HCT116 (cell line): ENCODE measurements around the gene NDUFA11. TPM values are rescaled to one million over a fixed set of nuclear protein-coding genes. Genes with fewer than 3 reads are reported as not detected.

ENCODE experiments used
- ATAC-seq: fragments of 200-7000 bp; cut with Tn5 transposase; 2 replicates; pipeline ENCODE4 v1.9.1; 2020; ENCODE audit warnings: mild to moderate bottlenecking, moderate library complexity
- BruUV-seq: library from RNA; stranded (reverse); fragments of 400-500 nt; replicated peaks from 2 replicates; lab custom pipeline; 2021; lab: Mats Ljungman, UMichigan
- CTCF ChIA-PET: fragments of 300-600 bp; sonication (Branson Sonifier 250); formaldehyde crosslinking; loops from one replicate; lab custom pipeline; 2021; ENCODE audit warnings: antibody characterized with exemption; lab: Charles Lee
- POLR2A ChIA-PET: fragments of 300-600, 350-600 bp; sonication (Branson Sonifier 250); formaldehyde crosslinking; loops from one replicate; lab custom pipeline; 2021; ENCODE audit warnings: antibody characterized with exemption; lab: Charles Lee
- RAD21 ChIA-PET, 2 experiments: fragments of 300-600 bp; sonication (Branson Sonifier 250); formaldehyde crosslinking; loops; one replicate each; lab custom pipeline; 2023; ENCODE audit warnings: low total read pairs in 2 of 2; ENCODE audit not compliant: uncharacterized antibody in 2 of 2, unreplicated experiment in 2 of 2, low non-redundant PET in 1 of 2; lab: Charles Lee
- DNase-seq: peaks from one replicate; pipeline ENCODE4 v3.0.0-alpha.2; 2010; ENCODE audit warnings: low read depth, low spot score
- H2AFZ ChIP-seq: fragments of 200-600 bp; shearing (Covaris generic), sonication (generic); 2 replicates; pipeline ENCODE4 v1.6.1; 2017; ENCODE audit warnings: low read depth, mixed run types, mixed read lengths, antibody characterized with exemption, low read length; ENCODE audit not compliant: poor library complexity, severe bottlenecking
- H3K27ac ChIP-seq: 2 replicates; pipeline ENCODE4 v1.5.1; 2012; ENCODE audit warnings: low read depth, low read length
- H3K27me3 ChIP-seq: fragments of 200-600 bp; sonication (generic); 2 replicates; pipeline ENCODE4 v1.6.1; 2016; ENCODE audit warnings: mixed run types, low read length, mixed read lengths; ENCODE audit not compliant: insufficient read depth
- H3K36me3 ChIP-seq, 2 experiments: fragments of 200-500 bp in 1 of 2; fragments of 200-600 bp in 1 of 2; sonication (Bioruptor generic) in 1 of 2; sonication (generic) in 1 of 2; 2 replicates each; pipeline versions ENCODE4 v1.5.1 to v1.6.1; 2014 to 2016; ENCODE audit warnings: low read length in 2 of 2, inconsistent platforms in 1 of 2, mixed read lengths in 1 of 2, mixed run types in 1 of 2; ENCODE audit not compliant: insufficient read depth in 2 of 2, control insufficient read depth in 1 of 2
- H3K4me1 ChIP-seq, 2 experiments: fragments of 200-600 bp in 1 of 2; sonication (generic) in 1 of 2; 2 replicates each; pipeline versions ENCODE4 v1.5.1 to v1.6.1; 2012 to 2017; ENCODE audit warnings: low read length in 2 of 2, inconsistent platforms in 1 of 2, mild to moderate bottlenecking in 1 of 2, mixed read lengths in 1 of 2, mixed run types in 1 of 2, moderate library complexity in 1 of 2; ENCODE audit not compliant: insufficient read depth in 2 of 2, control insufficient read depth in 1 of 2
- H3K4me2 ChIP-seq: fragments of 200-600 bp; sonication (generic); 2 replicates; pipeline ENCODE4 v1.6.1; 2017; ENCODE audit warnings: mixed run types, low read length, mixed read lengths
- H3K4me3 ChIP-seq, 2 experiments: fragments of 200-600 bp in 1 of 2; sonication (generic) in 1 of 2; replicated peaks in 1 of 2; 2 replicates each; pipeline ENCODE4 v1.5.1; 2011 to 2016; ENCODE audit warnings: low read length in 2 of 2, control low read depth in 1 of 2, low read depth in 1 of 2, mild to moderate bottlenecking in 1 of 2, mixed read lengths in 1 of 2, mixed run types in 1 of 2
- H3K79me2 ChIP-seq: fragments of 200-600 bp; sonication (generic); 2 replicates; pipeline ENCODE4 v1.6.1; 2017; ENCODE audit warnings: mild to moderate bottlenecking, mixed run types, low read length, moderate library complexity, mixed read lengths; ENCODE audit not compliant: insufficient read depth
- H3K9ac ChIP-seq: fragments of 200-600 bp; sonication (generic); 2 replicates; pipeline ENCODE4 v1.6.1; 2016; ENCODE audit warnings: low read length, mixed read lengths
- H3K9me2 ChIP-seq: fragments of 200-600 bp; sonication (generic), shearing (Covaris generic); 2 replicates; pipeline ENCODE4 v1.6.1; 2017; ENCODE audit warnings: mixed run types, mild to moderate bottlenecking, moderate library complexity; ENCODE audit not compliant: insufficient read depth
- H3K9me3 ChIP-seq, 2 experiments: fragments of 200-500 bp in 1 of 2; fragments of 200-600 bp in 1 of 2; sonication (Bioruptor generic) in 1 of 2; sonication (generic) in 1 of 2; 2 replicates each; pipeline ENCODE4 v1.6.1; 2014 to 2017; ENCODE audit warnings: low read length in 2 of 2, mixed read lengths in 2 of 2, inconsistent platforms in 1 of 2, low read depth in 1 of 2, mild to moderate bottlenecking in 1 of 2, mixed run types in 1 of 2, moderate library complexity in 1 of 2; ENCODE audit not compliant: control insufficient read depth in 1 of 2, insufficient read depth in 1 of 2
- H4K20me1 ChIP-seq: fragments of 200-600 bp; sonication (generic), shearing (Covaris generic); 2 replicates; pipeline ENCODE4 v1.6.1; 2017; ENCODE audit warnings: mixed run types, mild to moderate bottlenecking, moderate library complexity; ENCODE audit not compliant: insufficient read depth
- ELF1 ChIP-seq: IDR thresholded peaks from 2 replicates; pipeline ENCODE4 v1.6.1; 2012; ENCODE audit warnings: low read depth, borderline replicate concordance
- EZH2 ChIP-seq: fragments of 200-600 bp; sonication (generic); IDR thresholded peaks from 2 replicates; pipeline ENCODE4 v1.6.1; 2017; ENCODE audit warnings: antibody characterized with exemption, mixed run types
- POLR2AphosphoS5 ChIP-seq: IDR thresholded peaks from 2 replicates; pipeline ENCODE4 v1.6.1; 2011; ENCODE audit warnings: mild to moderate bottlenecking, low read depth, low read length, moderate library complexity
- SIN3A ChIP-seq: IDR thresholded peaks from 2 replicates; pipeline ENCODE4 v1.6.1; 2012; ENCODE audit warnings: low read depth
- YY1 ChIP-seq: IDR thresholded peaks from 2 replicates; pipeline ENCODE4 v1.6.1; 2011; ENCODE audit warnings: low read length, low read depth, moderate library complexity, mild to moderate bottlenecking; ENCODE audit not compliant: insufficient replicate concordance; ENCODE audit errors: extremely low read depth
- ZFX ChIP-seq: fragments of 450-650 bp; IDR thresholded peaks from 2 replicates; pipeline ENCODE4 v1.6.1; 2017
- ZNF274 ChIP-seq: fragments of 200-500 bp; sonication (Bioruptor generic); IDR thresholded peaks from 2 replicates; pipeline ENCODE4 v1.6.1; 2014; ENCODE audit warnings: mild to moderate bottlenecking, low read depth, low read length, inconsistent platforms
- intact Hi-C: fragments of 100-400 bp; cut with micrococcal nuclease; formaldehyde crosslinking; loops from 2 replicates; pipeline ENCODE4 v1.10.0; 2022
- total RNA-seq: library from RNA; stranded (reverse); gene quantifications from one replicate; pipeline ENCODE4 v1.2.1, GENCODE V29; 2021; ENCODE audit not compliant: unreplicated experiment
- TF ChIP-seq, protein P1 (sequence below): IDR thresholded peaks from 2 replicates; pipeline ENCODE4 v1.6.1; 2012
- TF ChIP-seq, protein P2 (sequence below): IDR thresholded peaks from 2 replicates; pipeline ENCODE4 v1.6.1; 2012

NDUFA11 gene
- total RNA-seq, 1 experiment from 2014 or later, result 311 TPM

DNA sequence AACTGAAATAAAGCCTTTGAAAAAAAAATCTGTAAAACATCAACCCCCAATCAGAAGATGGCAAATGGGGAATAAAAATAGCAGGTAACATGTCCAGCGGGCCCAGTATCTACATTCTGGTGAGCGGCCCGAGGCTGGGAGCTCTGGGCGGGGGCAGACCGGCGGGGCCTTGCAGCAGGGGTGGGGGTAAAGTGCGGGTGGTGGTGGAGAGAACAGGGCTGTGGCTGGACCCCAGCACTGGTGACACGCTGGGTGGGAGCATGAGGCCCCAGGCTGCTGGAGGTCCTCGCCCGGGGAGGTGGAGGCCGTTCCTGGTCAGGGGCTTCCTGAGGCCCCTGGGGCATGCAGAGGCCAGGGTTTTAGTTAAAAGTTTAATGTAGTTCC, 12.2 kb upstream of the NDUFA11 start:
- no peaks in the 10 kb centered on the region for H3K9me3 ChIP-seq
- TF ChIP-seq POLR2AphosphoS5 (no peak), ZNF274 (no peak)
- no peak overlapping the region for H3K27ac ChIP-seq
- ChIA-PET RAD21 (no interaction called here), CTCF (no interaction called here), POLR2A (no interaction called here)
- H3K36me3 ChIP-seq, result peaks cover 6 to 13% of the 10 kb centered on the region in 2 experiments; a peak in 3 of 4 replicates
- no peak for DNase-seq
- H3K4me3 ChIP-seq, result no peak overlapping the region
- no peak overlapping the region for H2AFZ ChIP-seq
- no peaks in the 10 kb centered on the region for H3K4me1 ChIP-seq
- H3K4me2 ChIP-seq, result no peak overlapping the region
- H3K27me3 ChIP-seq, result no peaks in the 10 kb centered on the region
- H3K79me2 ChIP-seq, result no peaks in the 10 kb centered on the region
- no TSS peak for BruUV-seq
- intact Hi-C loops, result no loop called here
- no peak overlapping the region for H3K9ac ChIP-seq
- ATAC-seq, result no peak
- H4K20me1 ChIP-seq, result no peaks in the 10 kb centered on the region
- no peaks in the 10 kb centered on the region for H3K9me2 ChIP-seq

DNA sequence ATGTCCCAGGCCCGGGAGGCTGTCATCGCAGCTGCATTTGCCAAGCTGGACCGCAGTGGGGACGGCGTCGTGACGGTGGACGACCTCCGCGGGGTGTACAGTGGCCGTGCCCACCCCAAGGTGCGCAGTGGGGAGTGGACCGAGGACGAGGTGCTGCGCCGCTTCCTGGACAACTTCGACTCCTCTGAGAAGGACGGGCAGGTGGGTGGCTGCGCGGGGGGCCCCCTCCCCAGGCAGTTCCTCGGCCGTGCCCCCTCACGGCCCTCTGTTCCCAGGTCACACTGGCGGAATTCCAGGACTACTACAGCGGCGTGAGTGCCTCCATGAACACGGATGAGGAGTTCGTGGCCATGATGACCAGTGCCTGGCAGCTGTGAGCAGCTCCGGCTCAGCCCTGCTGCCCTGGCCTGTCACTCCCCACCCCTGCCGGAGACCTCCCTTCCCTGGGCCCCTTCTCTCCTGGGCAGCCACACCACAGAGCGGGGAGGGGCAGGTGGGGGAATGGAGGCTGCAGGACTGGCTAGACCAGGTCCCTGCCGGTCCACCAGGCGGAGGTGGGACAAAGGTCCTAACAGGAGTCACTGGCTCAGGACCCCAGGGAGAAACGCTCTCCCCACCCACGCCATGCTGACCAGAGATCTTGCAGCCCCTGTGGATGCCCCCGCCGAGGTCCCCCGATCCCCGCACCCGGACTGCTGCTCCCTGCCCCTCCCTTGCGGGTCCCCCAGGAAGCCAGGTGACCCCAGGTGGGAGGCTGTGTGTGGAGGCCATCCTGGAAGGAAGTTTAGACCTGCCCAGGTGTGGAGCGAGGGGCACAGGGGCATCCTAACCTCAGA, 11.6 kb upstream of the NDUFA11 start:
- no TSS peak for BruUV-seq
- CTCF ChIA-PET, result no interaction called here
- H3K9me2 ChIP-seq, result no peaks in the 10 kb centered on the region
- no peak overlapping the region for H3K4me2 ChIP-seq
- no peak overlapping the region for H3K4me3 ChIP-seq
- H3K9ac ChIP-seq, result no peak overlapping the region
- DNase-seq, result no peak
- peaks cover 5 to 13% of the 10 kb centered on the region in 2 experiments; a peak in 3 of 4 replicates for H3K36me3 ChIP-seq
- no peaks in the 10 kb centered on the region for H4K20me1 ChIP-seq
- H3K79me2 ChIP-seq, result no peaks in the 10 kb centered on the region
- no peak overlapping the region for H3K27ac ChIP-seq
- ATAC-seq, result peak; percentile 23
- no peak for TF ChIP-seq YY1
- no peak for TF ChIP-seq EZH2
- TF ChIP-seq, protein P1, sequence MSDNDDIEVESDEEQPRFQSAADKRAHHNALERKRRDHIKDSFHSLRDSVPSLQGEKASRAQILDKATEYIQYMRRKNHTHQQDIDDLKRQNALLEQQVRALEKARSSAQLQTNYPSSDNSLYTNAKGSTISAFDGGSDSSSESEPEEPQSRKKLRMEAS, result no peak
- TF ChIP-seq ZFX, result no peak
- no peak for TF ChIP-seq ELF1
- TF ChIP-seq SIN3A, result no peak
- TF ChIP-seq ZNF274, result no peak
- TF ChIP-seq, protein P2, sequence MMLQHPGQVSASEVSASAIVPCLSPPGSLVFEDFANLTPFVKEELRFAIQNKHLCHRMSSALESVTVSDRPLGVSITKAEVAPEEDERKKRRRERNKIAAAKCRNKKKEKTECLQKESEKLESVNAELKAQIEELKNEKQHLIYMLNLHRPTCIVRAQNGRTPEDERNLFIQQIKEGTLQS, result no peak
- TF ChIP-seq POLR2AphosphoS5, result no peak
- H2AFZ ChIP-seq, result no peak overlapping the region
- RAD21 ChIA-PET, result no interaction called here
- H3K9me3 ChIP-seq, result no peaks in the 10 kb centered on the region
- no peaks in the 10 kb centered on the region for H3K27me3 ChIP-seq
- POLR2A ChIA-PET, result interaction anchor here (0.6 kb wide), 1 partner anchor 75 kb away, joined by 3 read pairs; no protein-coding TSS in a partner anchor
- H3K4me1 ChIP-seq, result no peaks in the 10 kb centered on the region
- intact Hi-C loops, result no loop called here
